SK-N-MC (cell line): ENCODE data around the gene FAHD2A.

Experiments used
- EZH2 ChIP-seq: fragments of 200-600 bp; sonication (generic); IDR thresholded peaks from one replicate; pipeline ENCODE4 v1.6.1; 2017; ENCODE audit warnings: antibody characterized with exemption
- FOXP2 ChIP-seq: optimal IDR thresholded peaks from 2 replicates; pipeline ENCODE3; 2011; ENCODE audit warnings: mild to moderate bottlenecking, moderate library complexity; ENCODE audit not compliant: insufficient read depth; ENCODE audit errors: extremely low read length, control extremely low read depth
- POLR2AphosphoS5 ChIP-seq: IDR thresholded peaks from 2 replicates; pipeline ENCODE4 v1.6.1; 2012; ENCODE audit warnings: mild to moderate bottlenecking, low read depth, low read length, borderline replicate concordance

GRCh38 chr2:95402370-95403203 lies at the start of gene FAHD2A:
- TF ChIP-seq POLR2AphosphoS5 (peak; percentile 90), EZH2 (no peak), FOXP2 (no peak)
